K562 (cell line): Measurements from ENCODE around the gene CALU. TPM values are rescaled to one million over a fixed set of nuclear protein-coding genes. Genes with fewer than 3 reads are reported as not detected.

Source experiments
- BACH1 ChIP-seq: fragments of 200-800 bp; sonication (Bioruptor generic); IDR thresholded peaks from 2 replicates; pipeline ENCODE4 v1.6.1; 2016; ENCODE audit warnings: missing genetic modification characterization, missing compliant biosample characterization
- BHLHE40 ChIP-seq: IDR thresholded peaks from 2 replicates; pipeline ENCODE4 v1.6.1; 2011; ENCODE audit warnings: low read length, improper control_type of control experiment
- CHD2 ChIP-seq: IDR thresholded peaks from 2 replicates; pipeline ENCODE4 v1.6.1; 2011; ENCODE audit warnings: low read depth, low read length
- EHMT2 ChIP-seq: fragments of 450-650 bp; IDR thresholded peaks from 2 replicates; pipeline ENCODE4 v1.6.1; 2018; ENCODE audit warnings: antibody characterized with exemption
- ELF1 ChIP-seq: fragments of 200-800 bp; sonication (Bioruptor generic); IDR thresholded peaks from 2 replicates; pipeline ENCODE4 v1.6.1; 2016; ENCODE audit warnings: missing genetic modification characterization, missing compliant biosample characterization
- FOXM1 ChIP-seq, 2 experiments: fragments of 450-650 bp in 1 of 2; sonication (generic) in 1 of 2; formaldehyde crosslinking in 1 of 2; IDR thresholded peaks; 2 replicates each; pipeline versions ENCODE4 v1.6.1 to v1.9.0; 2017 to 2022; ENCODE audit warnings: low read depth in 2 of 2, mild to moderate bottlenecking in 2 of 2, missing genetic modification reagents in 1 of 2, moderate library complexity in 1 of 2
- JUND ChIP-seq, 2 experiments: IDR thresholded peaks; 2 replicates in 1 of 2; 3 replicates in 1 of 2; pipeline ENCODE4 v1.6.1; 2011; ENCODE audit warnings: borderline replicate concordance in 2 of 2, low read depth in 2 of 2, low read length in 2 of 2, improper control_type of control experiment in 1 of 2, missing biosample characterization in 1 of 2, missing genetic modification characterization in 1 of 2, missing genetic modification reagents in 1 of 2
- NCOA2 ChIP-seq, 2 experiments: fragments of 450-650 bp; IDR thresholded peaks; 2 replicates each; pipeline ENCODE4 v1.6.1; 2018; ENCODE audit warnings: mild to moderate bottlenecking in 2 of 2, moderate library complexity in 1 of 2; ENCODE audit not compliant: partially characterized antibody in 2 of 2
- NR2F6 ChIP-seq: fragments of 450-650 bp; formaldehyde crosslinking; IDR thresholded peaks from 2 replicates; pipeline ENCODE4 v1.4.0; 2020; ENCODE audit warnings: mild to moderate bottlenecking
- SRSF7 ChIP-seq: fragments of 200-400 bp; formaldehyde crosslinking; optimal IDR thresholded peaks from 2 replicates; pipeline ENCODE3; 2017; ENCODE audit warnings: mild to moderate bottlenecking, low read depth, low read length
- TEAD4 ChIP-seq, 2 experiments: sonication (generic) in 1 of 2; formaldehyde crosslinking in 1 of 2; IDR thresholded peaks; 2 replicates each; pipeline versions ENCODE4 v1.6.1 to v1.8.0; 2012 to 2022; ENCODE audit warnings: borderline replicate concordance in 1 of 2, inconsistent platforms in 1 of 2, low read length in 1 of 2, mild to moderate bottlenecking in 1 of 2, missing genetic modification reagents in 1 of 2
- ZC3H4 ChIP-seq: sonication (generic); formaldehyde crosslinking; IDR thresholded peaks from 2 replicates; pipeline ENCODE4 v1.9.0; 2021; ENCODE audit warnings: missing genetic modification reagents, borderline replicate concordance
- ZNF583 ChIP-seq: fragments of 250-450 bp; sonication (Bioruptor Pico); IDR thresholded peaks from 2 replicates; pipeline ENCODE4 v1.4.0; 2020
- ZNF589 ChIP-seq: fragments of 200-800 bp; sonication (Bioruptor generic); IDR thresholded peaks from 2 replicates; pipeline ENCODE4 v1.6.1; 2016; ENCODE audit warnings: low read depth, missing genetic modification characterization, missing compliant biosample characterization
- ZNF699 ChIP-seq: fragments of 250-450 bp; sonication (Bioruptor Pico); IDR thresholded peaks from 2 replicates; pipeline ENCODE4 v1.8.0; 2021; ENCODE audit warnings: mild to moderate bottlenecking, moderate library complexity; ENCODE audit not compliant: insufficient replicate concordance
- polyA plus RNA-seq, 8 experiments: library from polyadenylated mRNA; depleted of rRNA in 4 of 8; stranded (reverse) in 5 of 8; unstranded in 3 of 8; fragments of >200 nt; fragmentation: Nextera tagmentation in 2 of 8; fragmentation: Illumina TruSeq in 1 of 8; extraction: Ambion mirVana in 2 of 8; extraction: Trizol in 1 of 8; gene quantifications; 2 replicates each; pipeline versions ENCODE4 v1.2.1 to v1.2.3, GENCODE V29; 2011 to 2014; ENCODE audit warnings: inconsistent platforms in 1 of 8, missing spikeins in 1 of 8
- total RNA-seq, 7 experiments: library from RNA; depleted of rRNA in 6 of 7; stranded (reverse); fragments of >200 nt in 6 of 7; fragmentation: Illumina TruSeq in 2 of 7; extraction: Trizol in 2 of 7; gene quantifications; 2 replicates each; pipeline versions ENCODE4 v1.2.1 to v1.2.3, GENCODE V29; 2011 to 2021; ENCODE audit warnings: low replicate concordance in 1 of 7
- TF ChIP-seq, protein P1 (sequence below), 2 experiments: fragments of 450-650 bp; conservative IDR thresholded peaks; 2 replicates each; pipeline ENCODE4 v1.6.1; 2017; ENCODE audit warnings: mild to moderate bottlenecking in 2 of 2, moderate library complexity in 2 of 2
- TF ChIP-seq, protein P2 (sequence below): fragments of 450-650 bp; IDR thresholded peaks from 2 replicates; pipeline ENCODE4 v1.6.1; 2016; ENCODE audit warnings: low read depth

Gene CALU
- total and polyA plus RNA-seq, 9 of the 15 experiments (the other 6 are each of a cell fraction or from before 2014, with no cell fraction given): 166 to 286 (median 215) TPM

GRCh38 chr7:128812514-128813168, 73.5 kb downstream of the CALU start (continued):
- TF ChIP-seq, protein P1, sequence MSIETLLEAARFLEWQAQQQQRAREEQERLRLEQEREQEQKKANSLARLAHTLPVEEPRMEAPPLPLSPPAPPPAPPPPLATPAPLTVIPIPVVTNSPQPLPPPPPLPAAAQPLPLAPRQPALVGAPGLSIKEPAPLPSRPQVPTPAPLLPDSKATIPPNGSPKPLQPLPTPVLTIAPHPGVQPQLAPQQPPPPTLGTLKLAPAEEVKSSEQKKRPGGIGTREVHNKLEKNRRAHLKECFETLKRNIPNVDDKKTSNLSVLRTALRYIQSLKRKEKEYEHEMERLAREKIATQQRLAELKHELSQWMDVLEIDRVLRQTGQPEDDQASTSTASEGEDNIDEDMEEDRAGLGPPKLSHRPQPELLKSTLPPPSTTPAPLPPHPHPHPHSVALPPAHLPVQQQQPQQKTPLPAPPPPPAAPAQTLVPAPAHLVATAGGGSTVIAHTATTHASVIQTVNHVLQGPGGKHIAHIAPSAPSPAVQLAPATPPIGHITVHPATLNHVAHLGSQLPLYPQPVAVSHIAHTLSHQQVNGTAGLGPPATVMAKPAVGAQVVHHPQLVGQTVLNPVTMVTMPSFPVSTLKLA (conservative IDR thresholded peaks at IDR 0.05): 0 out of 4 replicates have a peak, but pooled peaks of 1 of the 2 experiments have one; percentile 30
- TF ChIP-seq NCOA2 (IDR thresholded peaks at IDR 0.05; ENCODE audit: partially characterized antibody in 2 of 2): no peak
- TF ChIP-seq, protein P2, sequence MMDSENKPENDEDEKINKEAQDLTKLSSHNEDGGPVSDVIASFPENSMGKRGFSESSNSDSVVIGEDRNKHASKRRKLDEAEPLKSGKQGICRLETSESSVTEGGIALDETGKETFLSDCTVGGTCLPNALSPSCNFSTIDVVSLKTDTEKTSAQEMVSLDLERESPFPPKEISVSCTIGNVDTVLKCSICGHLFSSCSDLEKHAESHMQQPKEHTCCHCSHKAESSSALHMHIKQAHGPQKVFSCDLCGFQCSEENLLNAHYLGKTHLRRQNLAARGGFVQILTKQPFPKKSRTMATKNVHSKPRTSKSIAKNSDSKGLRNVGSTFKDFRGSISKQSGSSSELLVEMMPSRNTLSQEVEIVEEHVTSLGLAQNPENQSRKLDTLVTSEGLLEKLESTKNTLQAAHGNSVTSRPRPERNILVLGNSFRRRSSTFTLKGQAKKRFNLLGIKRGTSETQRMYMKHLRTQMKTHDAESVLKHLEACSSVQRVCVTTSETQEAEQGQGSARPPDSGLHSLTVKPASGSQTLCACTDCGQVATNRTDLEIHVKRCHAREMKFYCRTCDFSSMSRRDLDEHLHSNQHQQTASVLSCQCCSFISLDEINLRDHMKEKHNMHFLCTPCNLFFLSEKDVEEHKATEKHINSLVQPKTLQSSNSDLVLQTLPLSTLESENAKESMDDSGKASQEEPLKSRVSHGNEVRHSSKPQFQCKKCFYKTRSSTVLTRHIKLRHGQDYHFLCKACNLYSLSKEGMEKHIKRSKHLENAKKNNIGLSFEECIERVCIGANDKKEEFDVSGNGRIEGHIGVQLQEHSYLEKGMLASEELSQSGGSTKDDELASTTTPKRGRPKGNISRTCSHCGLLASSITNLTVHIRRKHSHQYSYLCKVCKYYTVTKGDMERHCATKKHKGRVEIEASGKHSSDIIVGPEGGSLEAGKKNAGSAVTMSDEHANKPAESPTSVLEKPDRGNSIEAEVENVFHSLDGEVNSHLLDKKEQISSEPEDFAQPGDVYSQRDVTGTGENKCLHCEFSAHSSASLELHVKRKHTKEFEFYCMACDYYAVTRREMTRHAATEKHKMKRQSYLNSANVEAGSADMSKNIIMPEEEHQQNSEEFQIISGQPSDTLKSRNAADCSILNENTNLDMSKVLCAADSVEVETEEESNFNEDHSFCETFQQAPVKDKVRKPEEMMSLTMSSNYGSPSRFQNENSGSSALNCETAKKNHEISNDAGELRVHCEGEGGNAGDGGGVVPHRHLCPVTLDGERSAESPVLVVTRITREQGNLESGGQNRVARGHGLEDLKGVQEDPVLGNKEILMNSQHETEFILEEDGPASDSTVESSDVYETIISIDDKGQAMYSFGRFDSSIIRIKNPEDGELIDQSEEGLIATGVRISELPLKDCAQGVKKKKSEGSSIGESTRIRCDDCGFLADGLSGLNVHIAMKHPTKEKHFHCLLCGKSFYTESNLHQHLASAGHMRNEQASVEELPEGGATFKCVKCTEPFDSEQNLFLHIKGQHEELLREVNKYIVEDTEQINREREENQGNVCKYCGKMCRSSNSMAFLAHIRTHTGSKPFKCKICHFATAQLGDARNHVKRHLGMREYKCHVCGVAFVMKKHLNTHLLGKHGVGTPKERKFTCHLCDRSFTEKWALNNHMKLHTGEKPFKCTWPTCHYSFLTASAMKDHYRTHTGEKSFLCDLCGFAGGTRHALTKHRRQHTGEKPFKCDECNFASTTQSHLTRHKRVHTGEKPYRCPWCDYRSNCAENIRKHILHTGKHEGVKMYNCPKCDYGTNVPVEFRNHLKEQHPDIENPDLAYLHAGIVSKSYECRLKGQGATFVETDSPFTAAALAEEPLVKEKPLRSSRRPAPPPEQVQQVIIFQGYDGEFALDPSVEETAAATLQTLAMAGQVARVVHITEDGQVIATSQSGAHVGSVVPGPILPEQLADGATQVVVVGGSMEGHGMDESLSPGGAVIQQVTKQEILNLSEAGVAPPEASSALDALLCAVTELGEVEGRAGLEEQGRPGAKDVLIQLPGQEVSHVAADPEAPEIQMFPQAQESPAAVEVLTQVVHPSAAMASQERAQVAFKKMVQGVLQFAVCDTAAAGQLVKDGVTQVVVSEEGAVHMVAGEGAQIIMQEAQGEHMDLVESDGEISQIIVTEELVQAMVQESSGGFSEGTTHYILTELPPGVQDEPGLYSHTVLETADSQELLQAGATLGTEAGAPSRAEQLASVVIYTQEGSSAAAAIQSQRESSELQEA: no peak
- peak; percentile 16; the same call in 1 of the 2 replicates for TF ChIP-seq ZNF583 (CRISPR knock-in tag)
- TF ChIP-seq NR2F6 (CRISPR knock-in tag): no peak
- 0 out of 2 replicates have a peak, but pooled peaks have one; percentile 33 for TF ChIP-seq ZNF589
- TF ChIP-seq JUND (IDR thresholded peaks at IDR 0.05; ENCODE audit: borderline replicate concordance, low read depth, low read length): peak; percentile 62
- peak; percentile 44; the same call in 1 of the 3 replicates for TF ChIP-seq JUND (tag; IDR thresholded peaks at IDR 0.05; ENCODE audit: borderline replicate concordance, low read depth, low read length)
- 0 out of 2 replicates have a peak, but pooled peaks have one; percentile 50 for TF ChIP-seq FOXM1 (IDR thresholded peaks at IDR 0.05; ENCODE audit: low read depth)
- TF ChIP-seq FOXM1 (CRISPR knock-in tag; IDR thresholded peaks at IDR 0.05; ENCODE audit: low read depth): no peak
- no peak for TF ChIP-seq CHD2
- peak; percentile 69 for TF ChIP-seq ELF1
- peak; percentile 91 for TF ChIP-seq TEAD4 (IDR thresholded peaks at IDR 0.05; ENCODE audit: low read length)
- no peak for TF ChIP-seq TEAD4 (CRISPR knock-in tag; IDR thresholded peaks at IDR 0.05; ENCODE audit: borderline replicate concordance)
- peak; percentile 38; the same call in 1 of the 2 replicates for TF ChIP-seq BHLHE40
- no peak for TF ChIP-seq SRSF7
- TF ChIP-seq ZC3H4 (CRISPR knock-in tag): no peak
- TF ChIP-seq EHMT2: no peak
- no peak for TF ChIP-seq ZNF699 (CRISPR knock-in tag)
- TF ChIP-seq BACH1 (tag): peak; percentile 37; the same call in 1 of the 2 replicates
